ENCODE measurements around the gene MYO7A.

The MYO7A gene

GRCh38 chr11:77200351-77201268, 72.6 kb downstream of the MYO7A start:
- H3K4me3 ChIP-seq (ENCODE audit: low read depth, low read length): no peak overlapping the region
- TF ChIP-seq CTCF (conservative IDR thresholded peaks at IDR 0.05; ENCODE audit: low read depth, low read length): no peak
- no peak for DNase-seq (ENCODE audit: low read depth)

GRCh38 chr11:77201370-77201769, 73.3 kb downstream of the MYO7A start:
- no peak for DNase-seq (ENCODE audit: low read depth)
- H3K4me3 ChIP-seq (ENCODE audit: low read depth, low read length): no peak overlapping the region
- TF ChIP-seq CTCF (conservative IDR thresholded peaks at IDR 0.05; ENCODE audit: low read depth, low read length): no peak

- no peak for DNase-seq (ENCODE audit: low read depth)
- H3K4me3 ChIP-seq (ENCODE audit: low read depth, low read length): no peak overlapping the region
- no peak for TF ChIP-seq CTCF (conservative IDR thresholded peaks at IDR 0.05; ENCODE audit: low read depth, low read length)
Observed at GRCh38 chr11:77201991-77202841, 74.2 kb downstream of the MYO7A start.

GRCh38 chr11:77202941-77203900, 75.2 kb downstream of the MYO7A start:
- no peak for TF ChIP-seq CTCF (conservative IDR thresholded peaks at IDR 0.05; ENCODE audit: low read depth, low read length)
- H3K4me3 ChIP-seq (ENCODE audit: low read depth, low read length): no peak overlapping the region
- DNase-seq (ENCODE audit: low read depth): no peak

GRCh38 chr11:77203901-77204753, 76.1 kb downstream of the MYO7A start:
- DNase-seq (ENCODE audit: low read depth): no peak
- no peak for TF ChIP-seq CTCF (conservative IDR thresholded peaks at IDR 0.05; ENCODE audit: low read depth, low read length)
- H3K4me3 ChIP-seq (ENCODE audit: low read depth, low read length): no peak overlapping the region

All from choroid plexus epithelial cell (primary cell).